Measurements from ENCODE around the gene PPM1B.
"Not testable (repeated sequence)": the region's sequence is repeated elsewhere in the genome, so short reads cannot be mapped to it uniquely, and the experiment has no call there.

Gene PPM1B

DNA sequence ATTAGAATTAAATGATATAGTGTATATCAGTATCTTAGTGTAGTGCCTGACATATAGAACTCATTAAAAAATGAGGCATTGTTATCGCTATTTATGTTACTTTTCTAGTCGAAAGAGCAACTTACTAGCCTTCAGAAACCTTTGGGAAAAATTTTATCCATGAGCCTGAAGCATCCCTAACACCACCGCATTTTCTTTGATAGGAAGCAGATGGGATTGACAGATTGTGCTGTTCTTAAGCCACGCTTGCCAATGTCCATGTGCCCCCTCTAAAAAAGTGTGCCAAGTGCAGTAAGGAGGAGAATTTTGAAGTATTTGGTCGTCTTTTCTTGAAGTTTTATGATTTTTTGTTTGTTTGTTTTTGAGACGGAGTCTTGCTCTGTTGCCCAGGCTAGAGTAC lies 29.1 kb downstream of the PPM1B start:
- Histone ChIP-seq H3K36me3 (ENCODE audit: control insufficient read depth, insufficient read depth, low read length) (peaks cover 28% of the 10 kb centered on the region), H3K4me1 (ENCODE audit: control insufficient read depth, insufficient read depth, low read length) (peaks cover 18% of the 10 kb centered on the region; the same call in 1 of the 2 replicates), H3K27ac (ENCODE audit: low read depth, low read length) (no peak overlapping the region), H3K9ac (ENCODE audit: low read depth, low read length) (no peak overlapping the region), H3K27me3 (ENCODE audit: control insufficient read depth, insufficient read depth, low read length) (no peaks in the 10 kb centered on the region), H3K4me3 (ENCODE audit: low read depth, low read length) (no peak overlapping the region), H3K9me3 (ENCODE audit: control insufficient read depth, insufficient read depth, low read length) (no peaks in the 10 kb centered on the region)

DNA sequence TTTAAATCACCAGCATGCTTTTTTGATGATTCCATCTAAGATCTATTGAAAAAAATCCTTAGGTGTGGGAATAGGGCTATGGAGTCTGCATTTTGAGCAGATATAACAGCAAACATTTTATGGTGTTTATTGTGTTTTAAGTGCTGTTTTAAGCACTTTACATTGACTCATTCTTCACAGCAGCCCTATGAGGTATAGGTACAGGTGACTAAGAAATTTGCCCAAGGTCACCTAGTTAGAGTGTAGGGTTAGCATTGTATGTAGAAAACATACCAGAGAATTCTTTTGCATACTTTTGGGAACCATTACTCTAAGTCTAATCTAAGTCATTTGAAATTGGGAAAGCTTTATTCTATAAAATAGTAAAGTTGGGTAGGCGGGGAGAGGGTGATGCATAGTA lies 31.3 kb downstream of the PPM1B start:
- Histone ChIP-seq H3K27me3 (ENCODE audit: control insufficient read depth, insufficient read depth, low read length) (no peaks in the 10 kb centered on the region), H3K27ac (ENCODE audit: low read depth, low read length) (no peak overlapping the region), H3K36me3 (ENCODE audit: control insufficient read depth, insufficient read depth, low read length) (peaks cover 29% of the 10 kb centered on the region), H3K9ac (ENCODE audit: low read depth, low read length) (no peak overlapping the region), H3K4me3 (ENCODE audit: low read depth, low read length) (no peak overlapping the region), H3K9me3 (ENCODE audit: control insufficient read depth, insufficient read depth, low read length) (no peaks in the 10 kb centered on the region), H3K4me1 (ENCODE audit: control insufficient read depth, insufficient read depth, low read length) (peaks cover 28% of the 10 kb centered on the region)

- H3K27me3 ChIP-seq (ENCODE audit: control insufficient read depth, insufficient read depth, low read length) = no peaks in the 10 kb centered on the region
- peaks cover 27% of the 10 kb centered on the region for H3K36me3 ChIP-seq (ENCODE audit: control insufficient read depth, insufficient read depth, low read length)
- H3K9ac ChIP-seq (ENCODE audit: low read depth, low read length) = no peak overlapping the region
- H3K9me3 ChIP-seq (ENCODE audit: control insufficient read depth, insufficient read depth, low read length) = no peaks in the 10 kb centered on the region
- peaks cover 25% of the 10 kb centered on the region for H3K4me1 ChIP-seq (ENCODE audit: control insufficient read depth, insufficient read depth, low read length)
- H3K27ac ChIP-seq (ENCODE audit: low read depth, low read length) = no peak overlapping the region
- H3K4me3 ChIP-seq (ENCODE audit: low read depth, low read length) = no peak overlapping the region
Measured at GRCh38 chr2:44200759-44201158, 32.1 kb downstream of the PPM1B start.

DNA sequence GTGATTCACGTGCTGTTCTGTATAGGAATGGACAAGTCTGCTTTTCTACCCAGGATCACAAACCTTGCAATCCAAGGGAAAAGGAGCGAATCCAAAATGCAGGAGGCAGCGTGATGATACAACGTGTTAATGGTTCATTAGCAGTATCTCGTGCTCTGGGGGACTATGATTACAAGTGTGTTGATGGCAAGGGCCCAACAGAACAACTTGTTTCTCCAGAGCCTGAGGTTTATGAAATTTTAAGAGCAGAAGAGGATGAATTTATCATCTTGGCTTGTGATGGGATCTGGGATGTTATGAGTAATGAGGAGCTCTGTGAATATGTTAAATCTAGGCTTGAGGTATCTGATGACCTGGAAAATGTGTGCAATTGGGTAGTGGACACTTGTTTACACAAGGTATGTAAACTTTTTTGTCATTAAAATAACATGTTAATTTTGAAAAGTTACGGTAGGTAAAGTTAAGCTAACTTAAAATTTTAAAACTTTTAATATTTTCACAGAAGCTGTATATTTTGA lies 33.0 kb downstream of the PPM1B start:
- H3K27ac ChIP-seq (ENCODE audit: low read depth, low read length) = no peak overlapping the region
- H3K27me3 ChIP-seq (ENCODE audit: control insufficient read depth, insufficient read depth, low read length) = no peaks in the 10 kb centered on the region
- no peaks in the 10 kb centered on the region for H3K9me3 ChIP-seq (ENCODE audit: control insufficient read depth, insufficient read depth, low read length)
- H3K4me3 ChIP-seq (ENCODE audit: low read depth, low read length) = no peak overlapping the region
- no peak overlapping the region for H3K9ac ChIP-seq (ENCODE audit: low read depth, low read length)
- peaks cover 33% of the 10 kb centered on the region for H3K36me3 ChIP-seq (ENCODE audit: control insufficient read depth, insufficient read depth, low read length)
- peaks cover 24% of the 10 kb centered on the region for H3K4me1 ChIP-seq (ENCODE audit: control insufficient read depth, insufficient read depth, low read length)

DNA sequence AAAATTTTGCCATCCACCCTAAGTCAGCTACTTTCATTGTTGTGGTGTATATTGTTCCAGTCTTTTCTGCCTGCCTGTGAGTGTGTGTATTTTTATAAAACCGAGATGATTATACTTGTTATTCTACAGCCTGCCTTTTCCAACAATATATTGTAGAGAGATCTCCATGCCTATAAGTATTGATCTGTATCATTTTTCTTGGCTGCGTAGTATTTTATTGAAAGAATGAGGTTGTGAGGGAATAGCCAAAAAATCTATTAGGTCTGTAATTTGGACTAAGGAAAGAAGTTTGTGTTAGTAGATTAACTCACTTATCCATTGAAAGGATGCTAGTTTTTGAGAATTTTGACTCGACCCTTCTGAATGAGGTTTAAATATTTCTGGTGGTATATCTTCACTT lies 34.9 kb downstream of the PPM1B start:
- peaks cover 22% of the 10 kb centered on the region for H3K4me1 ChIP-seq (ENCODE audit: control insufficient read depth, insufficient read depth, low read length)
- H3K27me3 ChIP-seq (ENCODE audit: control insufficient read depth, insufficient read depth, low read length) = no peaks in the 10 kb centered on the region

GRCh38 chr2:44205169-44205568 lies 36.5 kb downstream of the PPM1B start:
- H3K4me3 ChIP-seq (ENCODE audit: low read depth, low read length) = no peak overlapping the region
- peaks cover 10% of the 10 kb centered on the region; the same call in 1 of the 2 replicates for H3K4me1 ChIP-seq (ENCODE audit: control insufficient read depth, insufficient read depth, low read length)
- H3K27me3 ChIP-seq (ENCODE audit: control insufficient read depth, insufficient read depth, low read length) = no peaks in the 10 kb centered on the region
- H3K9ac ChIP-seq (ENCODE audit: low read depth, low read length) = no peak overlapping the region
- H3K36me3 ChIP-seq (ENCODE audit: control insufficient read depth, insufficient read depth, low read length) = peaks cover 53% of the 10 kb centered on the region
- no peak overlapping the region for H3K27ac ChIP-seq (ENCODE audit: low read depth, low read length)
- no peaks in the 10 kb centered on the region for H3K9me3 ChIP-seq (ENCODE audit: control insufficient read depth, insufficient read depth, low read length)

More for the DNA sequence above, 34.9 kb downstream of the PPM1B start:
- Histone ChIP-seq H3K36me3 (ENCODE audit: control insufficient read depth, insufficient read depth, low read length) (peaks cover 41% of the 10 kb centered on the region), H3K9ac (ENCODE audit: low read depth, low read length) (no peak overlapping the region), H3K9me3 (ENCODE audit: control insufficient read depth, insufficient read depth, low read length) (no peaks in the 10 kb centered on the region), H3K4me3 (ENCODE audit: low read depth, low read length) (no peak overlapping the region), H3K27ac (ENCODE audit: low read depth, low read length) (no peak overlapping the region)

- H3K4me3 ChIP-seq (ENCODE audit: low read depth, low read length) = no peak overlapping the region
- H3K27ac ChIP-seq (ENCODE audit: low read depth, low read length) = no peak overlapping the region
- H3K36me3 ChIP-seq (ENCODE audit: control insufficient read depth, insufficient read depth, low read length) = peaks cover 54% of the 10 kb centered on the region
- no peak overlapping the region for H3K9ac ChIP-seq (ENCODE audit: low read depth, low read length)
- no peaks in the 10 kb centered on the region for H3K27me3 ChIP-seq (ENCODE audit: control insufficient read depth, insufficient read depth, low read length)
- peaks cover 10% of the 10 kb centered on the region; the same call in 1 of the 2 replicates for H3K4me1 ChIP-seq (ENCODE audit: control insufficient read depth, insufficient read depth, low read length)
- H3K9me3 ChIP-seq (ENCODE audit: control insufficient read depth, insufficient read depth, low read length) = no peaks in the 10 kb centered on the region
Measured at GRCh38 chr2:44207102-44207501, 38.4 kb downstream of the PPM1B start.

DNA sequence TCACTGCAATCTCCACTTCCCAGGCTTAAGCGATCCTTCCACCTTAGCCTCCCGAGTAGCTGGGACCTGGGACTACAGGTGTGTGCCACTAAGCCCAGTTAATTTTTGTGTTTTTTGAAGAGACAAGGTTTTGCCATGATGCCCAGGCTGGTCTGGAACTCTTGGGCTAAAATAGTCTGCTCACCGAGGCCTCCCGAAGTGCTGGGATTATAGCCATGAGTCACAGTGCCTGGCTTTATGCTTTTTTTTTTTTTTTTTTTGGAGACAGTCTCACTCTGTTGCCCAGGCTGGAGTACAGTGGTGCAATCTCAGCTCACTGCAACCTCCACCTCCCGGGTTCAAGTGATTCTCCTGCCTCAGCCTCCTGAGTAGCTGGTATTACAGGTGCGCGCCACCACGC lies 39.0 kb downstream of the PPM1B start:
- H3K9me3 ChIP-seq (ENCODE audit: control insufficient read depth, insufficient read depth, low read length); H3K27ac ChIP-seq (ENCODE audit: low read depth, low read length); H3K27me3 ChIP-seq (ENCODE audit: control insufficient read depth, insufficient read depth, low read length); H3K9ac ChIP-seq (ENCODE audit: low read depth, low read length); H3K4me3 ChIP-seq (ENCODE audit: low read depth, low read length): not testable (repeated sequence)
- H3K4me1 ChIP-seq (ENCODE audit: control insufficient read depth, insufficient read depth, low read length) = peaks cover 10% of the 10 kb centered on the region; the same call in 1 of the 2 replicates
- peaks cover 55% of the 10 kb centered on the region for H3K36me3 ChIP-seq (ENCODE audit: control insufficient read depth, insufficient read depth, low read length)

- H3K9me3 ChIP-seq (ENCODE audit: control insufficient read depth, insufficient read depth, low read length) = no peaks in the 10 kb centered on the region
- no peaks in the 10 kb centered on the region for H3K27me3 ChIP-seq (ENCODE audit: control insufficient read depth, insufficient read depth, low read length)
- H3K4me1 ChIP-seq (ENCODE audit: control insufficient read depth, insufficient read depth, low read length) = no peaks in the 10 kb centered on the region
- no peak overlapping the region for H3K9ac ChIP-seq (ENCODE audit: low read depth, low read length)
- no peak overlapping the region for H3K27ac ChIP-seq (ENCODE audit: low read depth, low read length)
- no peak overlapping the region for H3K4me3 ChIP-seq (ENCODE audit: low read depth, low read length)
- H3K36me3 ChIP-seq (ENCODE audit: control insufficient read depth, insufficient read depth, low read length) = peaks cover 66% of the 10 kb centered on the region
Measured at GRCh38 chr2:44210362-44210761, 41.7 kb downstream of the PPM1B start.

DNA sequence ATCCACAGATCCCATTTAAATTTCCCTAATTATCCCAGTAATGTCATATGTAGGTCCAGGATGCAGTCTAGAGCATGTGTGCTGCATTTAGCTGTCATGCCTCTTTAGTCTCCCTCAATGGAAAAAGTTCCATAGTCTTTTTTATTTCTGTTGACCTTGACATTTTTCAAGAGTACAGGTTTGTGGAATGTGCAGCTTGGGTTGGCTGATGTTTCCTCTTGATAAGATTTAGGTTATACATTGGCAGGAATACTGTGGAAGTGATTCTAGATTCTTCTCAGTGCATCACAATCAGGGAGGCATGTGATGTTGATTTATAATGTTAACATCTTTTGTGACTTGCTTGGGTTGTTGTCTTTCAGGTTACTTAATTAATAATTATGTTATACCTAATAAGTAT lies 42.5 kb downstream of the PPM1B start:
- H3K4me3 ChIP-seq (ENCODE audit: low read depth, low read length) = no peak overlapping the region
- H3K9ac ChIP-seq (ENCODE audit: low read depth, low read length) = no peak overlapping the region
- no peaks in the 10 kb centered on the region for H3K9me3 ChIP-seq (ENCODE audit: control insufficient read depth, insufficient read depth, low read length)
- no peaks in the 10 kb centered on the region for H3K27me3 ChIP-seq (ENCODE audit: control insufficient read depth, insufficient read depth, low read length)
- H3K4me1 ChIP-seq (ENCODE audit: control insufficient read depth, insufficient read depth, low read length) = no peaks in the 10 kb centered on the region
- H3K36me3 ChIP-seq (ENCODE audit: control insufficient read depth, insufficient read depth, low read length) = peaks cover 67% of the 10 kb centered on the region
- H3K27ac ChIP-seq (ENCODE audit: low read depth, low read length) = no peak overlapping the region

DNA sequence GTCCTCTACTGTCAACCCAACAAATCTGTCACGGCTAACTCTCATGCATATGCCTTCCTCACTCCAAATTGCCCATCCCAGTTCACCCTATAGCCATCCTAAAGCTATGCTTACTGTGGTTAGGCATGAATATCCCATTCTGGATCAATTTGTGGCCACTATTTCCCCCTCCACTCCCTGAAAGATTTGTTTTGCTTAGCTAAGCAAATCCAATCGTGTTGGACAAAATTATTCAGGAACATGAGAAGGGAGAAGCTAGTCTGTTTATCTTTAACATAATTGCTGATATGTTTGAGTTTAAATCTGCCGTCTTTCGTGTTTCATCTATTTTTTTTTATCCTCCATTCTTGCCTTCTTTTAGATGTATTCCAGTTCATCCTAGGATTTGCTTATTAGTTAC lies 43.6 kb downstream of the PPM1B start:
- Histone ChIP-seq H3K9me3 (ENCODE audit: control insufficient read depth, insufficient read depth, low read length) (no peaks in the 10 kb centered on the region), H3K4me1 (ENCODE audit: control insufficient read depth, insufficient read depth, low read length) (no peaks in the 10 kb centered on the region), H3K9ac (ENCODE audit: low read depth, low read length) (no peak overlapping the region), H3K4me3 (ENCODE audit: low read depth, low read length) (no peak overlapping the region), H3K36me3 (ENCODE audit: control insufficient read depth, insufficient read depth, low read length) (peaks cover 61% of the 10 kb centered on the region), H3K27me3 (ENCODE audit: control insufficient read depth, insufficient read depth, low read length) (no peaks in the 10 kb centered on the region), H3K27ac (ENCODE audit: low read depth, low read length) (no peak overlapping the region)

GRCh38 chr2:44215827-44216226 lies 47.2 kb downstream of the PPM1B start:
- H3K9ac ChIP-seq (ENCODE audit: low read depth, low read length) = no peak overlapping the region
- no peaks in the 10 kb centered on the region for H3K9me3 ChIP-seq (ENCODE audit: control insufficient read depth, insufficient read depth, low read length)
- H3K4me3 ChIP-seq (ENCODE audit: low read depth, low read length) = no peak overlapping the region
- H3K4me1 ChIP-seq (ENCODE audit: control insufficient read depth, insufficient read depth, low read length) = no peaks in the 10 kb centered on the region
- H3K27me3 ChIP-seq (ENCODE audit: control insufficient read depth, insufficient read depth, low read length) = no peaks in the 10 kb centered on the region
- H3K27ac ChIP-seq (ENCODE audit: low read depth, low read length) = no peak overlapping the region
- H3K36me3 ChIP-seq (ENCODE audit: control insufficient read depth, insufficient read depth, low read length) = peaks cover 72% of the 10 kb centered on the region
